HL-60 (cell line): Measurements from ENCODE around the gene SPIN1.

Experiments used
- GABPA ChIP-seq: IDR thresholded peaks from 2 replicates; pipeline ENCODE4 v1.6.1; 2012; ENCODE audit warnings: low read depth
- POLR2AphosphoS5 ChIP-seq: IDR thresholded peaks from 2 replicates; pipeline ENCODE4 v1.6.1; 2012; ENCODE audit warnings: low read depth
- REST ChIP-seq: IDR thresholded peaks from 2 replicates; pipeline ENCODE4 v1.6.1; 2012; ENCODE audit warnings: low read depth; ENCODE audit not compliant: insufficient replicate concordance
- TF ChIP-seq, protein P1 (sequence below): IDR thresholded peaks from one replicate; pipeline ENCODE4 v1.5.1; 2011; ENCODE audit warnings: low read length, control low read depth, inconsistent platforms; ENCODE audit not compliant: insufficient read depth

DNA sequence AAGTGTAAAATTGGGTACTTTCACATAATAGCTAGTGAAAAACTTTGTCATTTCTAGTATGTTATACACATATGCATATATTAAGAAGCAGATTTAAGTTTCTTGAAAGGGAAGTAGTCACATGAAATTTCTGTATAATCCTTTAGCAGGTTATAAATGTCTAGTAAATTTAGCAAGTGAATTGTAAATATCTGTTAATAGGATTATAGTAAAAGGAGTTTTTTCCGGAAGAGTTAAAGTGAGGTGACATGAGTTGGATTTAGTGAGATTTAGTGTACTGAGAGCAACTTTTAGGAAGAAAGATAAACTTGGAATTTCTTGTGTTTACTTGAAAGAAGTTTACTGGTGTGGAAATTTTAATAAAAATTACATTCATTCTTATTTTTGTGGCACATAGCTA is 38.4 kb downstream of the SPIN1 start:
- no peak for TF ChIP-seq POLR2AphosphoS5
- TF ChIP-seq, protein P1, sequence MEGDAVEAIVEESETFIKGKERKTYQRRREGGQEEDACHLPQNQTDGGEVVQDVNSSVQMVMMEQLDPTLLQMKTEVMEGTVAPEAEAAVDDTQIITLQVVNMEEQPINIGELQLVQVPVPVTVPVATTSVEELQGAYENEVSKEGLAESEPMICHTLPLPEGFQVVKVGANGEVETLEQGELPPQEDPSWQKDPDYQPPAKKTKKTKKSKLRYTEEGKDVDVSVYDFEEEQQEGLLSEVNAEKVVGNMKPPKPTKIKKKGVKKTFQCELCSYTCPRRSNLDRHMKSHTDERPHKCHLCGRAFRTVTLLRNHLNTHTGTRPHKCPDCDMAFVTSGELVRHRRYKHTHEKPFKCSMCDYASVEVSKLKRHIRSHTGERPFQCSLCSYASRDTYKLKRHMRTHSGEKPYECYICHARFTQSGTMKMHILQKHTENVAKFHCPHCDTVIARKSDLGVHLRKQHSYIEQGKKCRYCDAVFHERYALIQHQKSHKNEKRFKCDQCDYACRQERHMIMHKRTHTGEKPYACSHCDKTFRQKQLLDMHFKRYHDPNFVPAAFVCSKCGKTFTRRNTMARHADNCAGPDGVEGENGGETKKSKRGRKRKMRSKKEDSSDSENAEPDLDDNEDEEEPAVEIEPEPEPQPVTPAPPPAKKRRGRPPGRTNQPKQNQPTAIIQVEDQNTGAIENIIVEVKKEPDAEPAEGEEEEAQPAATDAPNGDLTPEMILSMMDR, result no peak
- no peak for TF ChIP-seq GABPA
- TF ChIP-seq REST, result no peak
